Activated naive CD4-positive, alpha-beta T cell (primary cell): ENCODE data around the gene FMN2.

ENCODE experiments used
- DNase-seq, 4 experiments: peaks; one replicate each; lab custom pipeline; 2025; lab: John Stamatoyannopoulos, UW

FMN2 gene

GRCh38 chr1:240424740-240425464, 333.2 kb downstream of the FMN2 start:
- no peak for DNase-seq

GRCh38 chr1:240426051-240426450, 334.4 kb downstream of the FMN2 start:
- no peak for DNase-seq

DNA sequence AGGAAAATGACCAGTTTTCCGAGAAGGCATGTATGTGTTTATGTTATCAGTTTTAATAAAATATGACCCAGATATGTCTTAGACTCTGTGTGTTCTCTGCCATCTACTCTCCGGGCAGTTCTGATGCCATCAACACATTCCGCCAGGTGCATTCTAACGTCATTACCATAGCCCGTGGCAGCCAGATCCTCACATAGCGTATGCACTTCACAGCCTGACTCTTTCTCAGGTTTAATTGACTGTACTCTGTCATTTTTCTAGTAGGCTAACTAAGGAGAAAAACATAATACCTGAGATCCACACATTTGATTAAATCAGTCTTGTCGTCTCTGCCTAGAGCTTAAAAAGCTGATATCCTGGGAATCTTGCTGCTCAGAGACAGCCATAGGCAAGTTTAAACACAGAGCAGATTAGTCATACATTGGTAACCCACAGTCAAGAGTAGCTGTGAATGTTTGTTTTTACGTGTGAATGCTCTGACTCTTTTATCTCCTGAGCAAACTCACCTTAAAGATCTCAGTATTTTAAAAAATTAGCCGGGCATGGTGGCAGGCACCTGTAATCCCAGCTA, 344.4 kb downstream of the FMN2 start:
- no peak for DNase-seq

DNA sequence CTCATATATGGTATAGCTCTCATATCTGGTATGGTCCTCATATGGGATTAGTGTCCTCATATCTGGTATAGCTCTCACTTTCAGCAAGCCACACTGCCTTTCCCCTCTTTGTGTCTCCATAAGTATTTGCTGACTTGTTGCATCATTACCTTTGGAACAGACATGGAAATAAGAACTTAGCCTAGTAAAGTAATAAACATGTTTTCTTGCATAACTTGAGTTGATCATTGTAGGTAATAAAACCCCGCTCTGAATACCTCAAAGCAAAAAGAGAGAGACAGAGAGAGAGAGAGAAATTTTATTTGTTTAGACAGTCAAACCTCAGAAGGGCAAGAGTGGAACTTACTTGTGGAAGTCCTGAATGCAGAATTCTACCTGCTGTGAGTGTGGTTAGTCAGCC, 350.0 kb downstream of the FMN2 start:
- no peak for DNase-seq

DNA sequence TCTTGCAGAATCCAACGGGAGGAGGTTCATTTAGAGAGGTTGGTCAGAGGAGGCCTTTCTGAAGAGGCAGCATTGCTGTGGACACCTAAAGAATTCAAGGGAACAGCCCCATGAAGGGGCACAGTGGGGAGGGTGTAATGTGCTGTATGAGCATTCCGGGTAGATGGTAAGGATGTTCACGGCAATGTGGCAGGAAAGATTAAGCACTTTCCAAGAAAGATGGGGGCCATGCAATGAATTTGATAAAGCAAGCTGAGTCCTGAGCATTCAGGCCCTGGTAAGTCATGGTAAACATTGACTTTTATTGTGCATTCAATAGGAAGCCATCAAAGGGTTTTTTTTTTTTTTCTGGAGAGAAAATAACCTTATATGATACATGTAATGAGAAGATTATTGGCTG, 353.7 kb downstream of the FMN2 start:
- no peak for DNase-seq

DNA sequence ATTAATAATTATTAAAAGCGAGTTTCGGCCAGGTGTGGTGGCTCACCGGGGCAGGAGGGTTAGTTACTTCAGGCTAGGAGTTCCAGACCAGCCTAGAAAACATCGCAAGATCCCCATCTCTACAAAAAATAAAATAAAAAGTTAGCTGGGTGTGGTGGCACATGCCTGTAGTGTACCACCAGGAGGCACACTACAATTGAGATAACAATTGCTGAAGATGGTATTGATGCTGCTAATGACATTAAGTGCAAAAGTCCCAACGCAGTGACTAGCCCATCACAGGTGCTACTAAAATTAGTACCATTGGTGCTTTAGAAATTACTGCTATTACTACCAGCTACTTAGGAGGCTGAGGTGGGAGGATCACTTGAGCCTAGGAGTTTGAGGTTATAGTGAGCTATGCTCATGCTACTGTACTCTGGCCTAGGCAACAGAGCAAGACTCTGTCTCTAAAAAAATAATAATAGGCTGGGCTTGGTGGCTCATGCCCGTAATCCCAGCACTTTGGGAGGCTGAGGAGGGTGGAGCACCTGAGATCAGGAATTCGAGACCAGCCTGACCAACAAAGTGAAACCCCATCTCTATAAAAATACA, 363.6 kb downstream of the FMN2 start:
- DNase-seq = no peak

GRCh38 chr1:240457203-240457602, 365.5 kb downstream of the FMN2 start:
- no peak for DNase-seq

DNA sequence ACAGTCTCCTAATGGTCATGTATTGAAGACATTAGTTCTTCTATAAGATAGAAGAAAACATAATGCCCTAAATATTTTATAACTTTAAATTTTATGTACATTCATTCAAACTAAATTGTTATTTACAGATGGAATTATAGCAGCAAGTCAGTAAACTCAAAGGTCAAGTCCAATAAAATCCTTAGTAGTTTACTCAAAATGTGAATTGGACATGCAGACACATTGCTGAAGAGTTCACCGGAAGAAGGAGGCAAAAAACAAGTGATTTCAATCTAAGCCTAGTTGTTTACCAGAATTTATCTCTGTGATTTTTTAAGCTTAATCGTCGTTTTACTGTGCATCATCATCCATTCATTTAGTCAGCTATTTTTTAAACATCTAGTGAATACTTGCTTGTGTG, 370.6 kb downstream of the FMN2 start:
- no peak for DNase-seq

DNA sequence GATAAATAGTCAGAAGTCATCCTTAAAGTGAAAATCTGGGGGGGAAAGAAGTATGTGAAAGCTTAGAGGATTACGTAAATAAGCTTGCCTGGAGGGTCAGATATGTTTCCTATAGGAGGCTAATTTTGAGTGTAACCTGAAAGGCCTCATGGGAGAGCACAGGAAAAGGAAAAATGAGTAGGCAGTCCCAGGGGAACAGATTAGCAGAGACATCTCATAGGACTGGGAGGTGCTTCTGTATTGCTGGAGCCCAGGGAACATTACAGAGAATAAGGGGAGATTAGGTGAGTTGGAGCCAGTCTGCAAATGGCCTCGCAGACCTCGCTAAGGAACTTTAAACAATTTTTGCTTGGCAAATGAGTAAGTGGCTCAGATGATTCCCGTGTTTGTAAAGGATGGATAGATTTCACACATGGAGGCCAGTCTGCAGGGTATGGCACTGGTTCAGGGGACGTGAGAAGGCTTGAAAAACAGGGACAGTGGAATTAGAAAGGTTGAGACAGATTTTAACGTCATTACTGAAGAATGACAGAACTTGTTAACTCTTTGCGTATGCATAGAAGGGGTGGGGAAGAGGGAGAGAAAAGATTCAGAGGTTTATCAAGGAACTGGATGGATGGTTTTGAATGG, 371.2 kb downstream of the FMN2 start:
- no peak for DNase-seq

- DNase-seq = no peak
Measured at GRCh38 chr1:240464099-240464498, 372.4 kb downstream of the FMN2 start.

- no peak for DNase-seq
Measured at GRCh38 chr1:240465531-240465940, 373.9 kb downstream of the FMN2 start.

DNA sequence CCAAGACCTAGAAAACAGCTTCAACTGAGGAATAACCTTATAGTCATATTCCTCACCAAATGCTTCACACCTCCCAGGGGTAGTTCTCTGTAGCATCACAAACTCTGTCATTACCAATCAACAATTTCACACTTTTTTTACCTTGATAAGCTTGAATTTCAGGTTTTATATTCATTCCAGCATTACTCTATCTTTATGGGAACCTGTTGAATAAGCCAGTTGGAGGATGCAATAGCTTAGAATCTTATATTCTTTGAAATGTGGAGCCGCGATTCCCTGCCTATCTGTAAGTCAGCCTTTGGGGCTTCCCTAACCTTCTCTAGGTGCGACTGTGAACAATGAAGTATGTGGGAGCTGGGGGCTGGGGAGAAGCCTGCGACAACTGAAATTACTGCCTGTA, 374.8 kb downstream of the FMN2 start:
- no peak for DNase-seq

GRCh38 chr1:240467895-240468294, 376.2 kb downstream of the FMN2 start:
- no peak for DNase-seq

DNA sequence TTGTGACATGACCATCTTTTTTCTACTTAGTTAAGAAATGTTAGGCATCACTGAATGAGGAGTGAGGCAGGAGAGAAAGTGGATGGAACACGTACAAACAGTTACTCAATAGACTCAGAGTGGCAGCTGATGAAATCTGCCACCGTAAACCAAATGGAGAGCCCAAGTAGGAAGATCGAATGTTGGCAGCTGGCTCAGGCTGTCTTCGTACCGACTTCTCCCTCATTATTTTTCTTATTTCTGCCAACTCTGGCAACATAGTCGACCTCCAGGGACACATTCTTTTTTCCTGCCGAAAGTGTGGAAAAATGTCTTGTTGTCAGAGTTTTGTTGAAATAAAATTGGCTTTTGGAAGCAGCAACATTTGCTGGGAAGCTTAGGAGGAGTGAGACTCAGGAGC, 377.0 kb downstream of the FMN2 start:
- DNase-seq = no peak

GRCh38 chr1:240474133-240474614, 382.5 kb downstream of the FMN2 start:
- no peak for DNase-seq

GRCh38 chr1:240475832-240476231, 384.1 kb downstream of the FMN2 start:
- DNase-seq = no peak

DNA sequence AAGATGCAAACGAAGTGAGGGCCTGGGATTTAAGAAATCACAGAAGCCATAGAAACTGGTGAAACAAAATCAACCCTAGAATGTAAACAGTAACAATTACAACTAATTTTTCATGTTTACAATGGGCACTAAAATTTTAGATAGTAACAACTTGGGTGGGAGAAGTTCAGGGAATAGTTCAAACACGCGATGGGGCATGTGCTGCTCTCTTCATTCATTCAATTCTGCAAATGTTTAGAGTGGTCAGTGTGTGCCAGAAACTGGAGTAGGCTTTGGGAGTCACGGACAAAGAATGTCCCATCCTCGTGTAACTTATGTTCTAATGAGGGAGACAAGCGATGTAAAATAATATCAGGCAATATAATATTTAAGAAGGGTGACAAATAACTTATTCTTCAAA, 386.9 kb downstream of the FMN2 start:
- DNase-seq = no peak

GRCh38 chr1:240484804-240485443, 393.2 kb downstream of the FMN2 start:
- DNase-seq = no peak

DNA sequence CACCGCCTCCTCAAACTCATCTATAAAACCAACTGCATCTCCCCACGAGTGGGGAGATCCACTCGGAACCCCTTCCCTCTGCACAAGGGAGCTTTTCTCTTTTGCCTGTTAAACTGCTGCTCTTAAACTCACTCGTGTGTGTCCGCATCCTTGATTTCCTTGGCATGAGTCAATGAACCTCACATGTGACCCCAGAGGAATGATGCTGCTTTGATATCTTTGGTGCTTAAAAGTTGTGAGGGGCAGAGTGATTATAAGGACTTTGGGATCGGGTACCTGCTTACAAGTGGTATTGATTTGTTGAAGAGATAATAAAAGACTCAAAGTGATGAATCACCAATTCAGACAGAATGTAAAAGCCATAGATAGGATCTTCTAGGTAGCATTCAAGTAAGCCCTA, 394.9 kb downstream of the FMN2 start:
- DNase-seq = no peak

DNA sequence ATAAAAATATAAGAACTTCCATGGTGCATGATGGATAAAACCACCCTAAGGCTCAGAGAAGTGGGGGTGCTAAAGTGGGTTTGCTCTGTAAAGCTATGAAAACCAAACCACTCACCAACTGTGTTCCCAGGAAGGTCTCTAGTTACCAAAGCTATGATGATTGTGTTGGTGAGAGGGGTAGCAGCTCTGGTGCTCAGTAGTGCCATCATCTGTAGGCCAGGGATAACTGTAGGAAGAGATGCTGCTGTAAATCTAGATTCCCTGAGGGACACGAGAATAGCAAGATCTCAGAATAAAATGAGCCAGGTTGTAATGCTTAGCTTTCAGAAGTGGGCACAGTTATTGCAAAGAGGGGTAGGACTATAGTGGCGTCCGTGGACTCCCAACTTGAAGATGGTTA, 395.8 kb downstream of the FMN2 start:
- no peak for DNase-seq

DNA sequence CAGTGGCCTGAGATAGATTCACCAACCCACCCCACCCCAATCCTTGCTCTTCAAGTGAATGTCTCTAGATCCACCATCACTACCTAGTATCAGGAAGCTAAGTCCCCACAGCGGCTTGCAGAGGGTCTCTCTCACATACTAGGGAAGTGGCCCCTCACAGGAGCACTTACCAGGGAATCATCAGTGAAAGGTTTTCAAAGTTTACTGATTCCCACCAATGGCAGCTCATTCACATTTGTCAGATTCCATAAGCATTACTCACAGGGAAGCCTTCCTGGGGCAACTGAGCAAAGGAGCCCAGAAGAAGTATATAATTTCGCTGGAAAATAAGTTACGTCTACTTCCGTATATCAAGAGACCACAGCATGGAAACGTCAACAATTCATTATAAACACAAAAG, 399.5 kb downstream of the FMN2 start:
- no peak for DNase-seq

DNA sequence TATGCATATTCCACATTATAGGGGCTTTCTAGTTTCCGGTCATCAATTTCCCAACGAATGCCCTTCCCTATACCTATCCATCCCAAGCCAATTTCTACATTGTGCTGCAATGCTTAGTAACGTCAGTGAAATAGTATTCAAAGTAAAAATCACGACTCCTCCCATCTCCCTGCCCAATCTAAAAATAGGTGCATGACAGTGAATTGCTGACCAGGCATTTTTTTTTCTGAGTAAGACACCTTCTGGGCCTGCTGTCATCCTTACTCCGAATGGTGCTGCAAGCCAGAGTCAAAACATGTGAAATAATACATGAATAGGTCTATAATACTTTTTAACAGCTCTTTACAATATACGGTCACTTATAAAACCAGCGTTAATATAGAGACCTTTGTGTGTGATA, 400.1 kb downstream of the FMN2 start:
- DNase-seq = no peak
